ENCODE results near the gene YPEL4. TPM values are rescaled to one million over a fixed set of nuclear protein-coding genes. Genes with fewer than 3 reads are reported as not detected.
A peak's percentile ranks its signal among the peaks of the same experiment; 100 is the strongest.

The YPEL4 gene
- total RNA-seq, 1 experiment from 2014 or later = 0.60 TPM

- no peak for DNase-seq (ENCODE audit: low spot score)
These were observed 1.0 kb upstream of the YPEL4 start for GRCh38 chr11:57650739-57651090.

GRCh38 chr11:57648801-57649735 is 644 bp downstream of the YPEL4 start:
- DNase-seq (ENCODE audit: low spot score) = peak; percentile 25

- DNase-seq (ENCODE audit: low spot score) = no peak
These were observed 1.5 kb downstream of the YPEL4 start for GRCh38 chr11:57647960-57648800.

- no peak for DNase-seq (ENCODE audit: low spot score)
These were observed 2.3 kb downstream of the YPEL4 start for GRCh38 chr11:57647372-57647771.

GRCh38 chr11:57646799-57647303 is 2.9 kb downstream of the YPEL4 start:
- DNase-seq (ENCODE audit: low spot score) = no peak

- DNase-seq (ENCODE audit: low spot score) = no peak
These were observed 3.4 kb downstream of the YPEL4 start for GRCh38 chr11:57646194-57646798.

- no peak for DNase-seq (ENCODE audit: low spot score)
These were observed 4.0 kb downstream of the YPEL4 start for GRCh38 chr11:57645689-57646085.

- DNase-seq (ENCODE audit: low spot score) = peak; percentile 44
These were observed 4.7 kb downstream of the YPEL4 start for GRCh38 chr11:57644748-57645688.

- peak; percentile 10 for DNase-seq (ENCODE audit: low spot score)
These were observed 5.9 kb downstream of the YPEL4 start for GRCh38 chr11:57643802-57644201.

- peak; percentile 40 for DNase-seq (ENCODE audit: low spot score)
These were observed 8.5 kb downstream of the YPEL4 start for GRCh38 chr11:57641011-57641807.

- DNase-seq (ENCODE audit: low spot score) = no peak
These were observed 9.5 kb downstream of the YPEL4 start for GRCh38 chr11:57640068-57640800.

- peak; percentile 22 for DNase-seq (ENCODE audit: low spot score)
These were observed 10.2 kb downstream of the YPEL4 start for GRCh38 chr11:57639321-57640067.

- no peak for DNase-seq (ENCODE audit: low spot score)
These were observed 10.8 kb downstream of the YPEL4 start for GRCh38 chr11:57638811-57639320.

GRCh38 chr11:57638005-57638781 is 11.5 kb downstream of the YPEL4 start:
- peak; percentile 85 for DNase-seq (ENCODE audit: low spot score)

- no peak for DNase-seq (ENCODE audit: low spot score)
These were observed 12.1 kb downstream of the YPEL4 start for GRCh38 chr11:57637626-57638004.

- no peak for DNase-seq (ENCODE audit: low spot score)
These were observed 14.5 kb downstream of the YPEL4 start for GRCh38 chr11:57635246-57635645.

GRCh38 chr11:57634311-57634710 is 15.4 kb downstream of the YPEL4 start:
- no peak for DNase-seq (ENCODE audit: low spot score)

Measured in A172 (cell line).